Measurements from ENCODE around the gene MLPH.
A peak's percentile ranks its signal among the peaks of the same experiment; 100 is the strongest.

The MLPH gene

DNA sequence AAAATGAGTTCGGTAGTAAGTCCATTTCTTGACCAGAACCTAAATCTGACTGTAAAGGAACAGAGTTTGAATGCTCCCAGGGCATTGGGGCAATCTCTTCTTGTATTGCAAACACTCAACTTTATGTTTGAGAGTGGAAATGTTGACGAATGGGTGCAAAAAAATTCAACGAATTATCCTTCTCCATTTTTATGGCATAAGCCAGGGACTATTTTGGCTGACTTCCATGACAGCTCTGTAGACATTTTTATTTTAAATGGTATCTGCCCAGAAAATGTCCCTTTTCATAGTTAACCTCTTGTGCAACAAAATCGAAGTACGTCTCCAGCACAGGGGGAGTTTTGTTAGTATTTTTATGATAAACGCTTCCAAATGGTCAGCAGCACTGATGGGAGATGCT, 3.7 kb downstream of the MLPH start:
- no peaks in the 10 kb centered on the region for H3K36me3 ChIP-seq (replicated peaks in 1 of 2; ENCODE audit: control insufficient read depth in 2 of 2, insufficient read depth in 2 of 2, low read length in 2 of 2)
- no peak overlapping the region for H3K18ac ChIP-seq (ENCODE audit: low read length)
- H4K8ac ChIP-seq (ENCODE audit: low read depth, low read length), result no peak overlapping the region
- H3K23ac ChIP-seq (ENCODE audit: low read depth, low read length, poor library complexity), result no peak overlapping the region
- no CpG with 5 or more reads among the region's 6 CpGs for WGBS, 2 donors (ENCODE audit: extremely low coverage in 2 of 2, insufficient read length in 2 of 2, insufficient replicate concordance in 1 of 2)
- H4K91ac ChIP-seq (ENCODE audit: low read depth, low read length, poor library complexity), result no peak overlapping the region
- H3K27me3 ChIP-seq (ENCODE audit: control insufficient read depth in 3 of 3, insufficient read depth in 3 of 3, low read depth in 1 of 3, low read length in 3 of 3), result peaks cover 11 to 39% (median 31%) of the 10 kb centered on the region in 3 experiments
- no peak overlapping the region for H3K9ac ChIP-seq (ENCODE audit: low read depth, low read length, poor library complexity)
- no peak overlapping the region for H2AK5ac ChIP-seq (ENCODE audit: low read depth, low read length)
- H3K79me1 ChIP-seq (ENCODE audit: low read depth, low read length), result no peaks in the 10 kb centered on the region
- no peak overlapping the region for H3K14ac ChIP-seq (ENCODE audit: low read length)
- no peak overlapping the region for H2AFZ ChIP-seq (ENCODE audit: low read length)
- peaks cover 9 to 10% of the 10 kb centered on the region in 2 donors for H3K9me3 ChIP-seq (replicated peaks in 1 of 2; ENCODE audit: control insufficient read depth in 2 of 2, insufficient read depth in 1 of 2, low read depth in 1 of 2, low read length in 2 of 2)
- H3K4me2 ChIP-seq (ENCODE audit: insufficient read depth, low read length, poor library complexity, severe bottlenecking), result no peak overlapping the region
- H2BK15ac ChIP-seq (ENCODE audit: low read length), result no peak overlapping the region
- no peak overlapping the region for H2BK12ac ChIP-seq (ENCODE audit: low read length)
- H3K4me3 ChIP-seq (ENCODE audit: low read length in 2 of 2), result no peak overlapping the region
- DNase-seq (ENCODE audit: low spot score), result no peak
- no peak overlapping the region for H3K4ac ChIP-seq (ENCODE audit: low read length)
- H3K27ac ChIP-seq (replicated peaks; ENCODE audit: low read length), result no peak overlapping the region
- peaks cover 0 to 2% of the 10 kb centered on the region in 2 donors for H3K4me1 ChIP-seq (ENCODE audit: control insufficient read depth in 2 of 2, insufficient read depth in 1 of 2, low read depth in 1 of 2, low read length in 2 of 2)
- H2BK5ac ChIP-seq (ENCODE audit: low read length), result no peak overlapping the region
- H2BK120ac ChIP-seq (ENCODE audit: low read depth, low read length), result no peak overlapping the region

DNA sequence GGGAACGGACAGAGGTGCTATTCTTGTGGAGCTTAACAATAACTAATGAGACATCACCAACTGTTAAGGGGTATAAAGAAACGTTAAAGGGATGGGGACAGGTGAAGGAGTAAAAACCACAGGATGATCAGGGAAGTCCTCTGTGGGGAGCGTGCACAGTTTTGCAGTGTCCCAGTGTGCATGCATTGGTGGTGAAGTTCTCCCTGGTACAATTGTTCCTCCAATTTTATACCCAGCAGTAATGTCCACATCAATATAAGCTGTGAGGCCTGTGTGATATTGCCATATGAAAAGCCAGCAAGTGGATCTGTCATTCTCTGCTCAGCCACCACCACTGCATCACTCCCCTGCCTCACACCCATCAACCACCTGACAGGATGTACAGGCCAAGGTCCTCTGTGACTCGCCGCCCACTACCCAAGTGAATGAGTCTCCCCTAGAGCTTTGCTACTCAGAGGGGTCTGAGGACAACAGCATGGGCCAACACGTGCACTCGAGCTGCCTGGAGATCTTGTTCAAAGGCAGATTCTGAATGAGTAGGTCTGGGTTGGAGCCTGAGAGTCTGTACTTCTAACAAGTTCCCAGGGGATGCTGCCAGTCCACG, 4.6 kb downstream of the MLPH start:
- no peak overlapping the region for H4K91ac ChIP-seq (ENCODE audit: low read depth, low read length, poor library complexity)
- H3K23ac ChIP-seq (ENCODE audit: low read depth, low read length, poor library complexity), result no peak overlapping the region
- H3K27ac ChIP-seq (replicated peaks; ENCODE audit: low read length), result no peak overlapping the region
- no peaks in the 10 kb centered on the region for H3K36me3 ChIP-seq (replicated peaks in 1 of 2; ENCODE audit: control insufficient read depth in 2 of 2, insufficient read depth in 2 of 2, low read length in 2 of 2)
- H2BK15ac ChIP-seq (ENCODE audit: low read length), result no peak overlapping the region
- no peaks in the 10 kb centered on the region for H3K79me1 ChIP-seq (ENCODE audit: low read depth, low read length)
- H3K9ac ChIP-seq (ENCODE audit: low read depth, low read length, poor library complexity), result no peak overlapping the region
- H2AK5ac ChIP-seq (ENCODE audit: low read depth, low read length), result no peak overlapping the region
- DNase-seq (ENCODE audit: low spot score), result no peak
- H3K4ac ChIP-seq (ENCODE audit: low read length), result no peak overlapping the region
- H3K27me3 ChIP-seq (ENCODE audit: control insufficient read depth in 3 of 3, insufficient read depth in 3 of 3, low read depth in 1 of 3, low read length in 3 of 3), result peaks cover 6 to 30% (median 23%) of the 10 kb centered on the region in 3 experiments
- peaks cover 0 to under 1% of the 10 kb centered on the region in 2 donors for H3K4me1 ChIP-seq (ENCODE audit: control insufficient read depth in 2 of 2, insufficient read depth in 1 of 2, low read depth in 1 of 2, low read length in 2 of 2)
- H3K4me3 ChIP-seq (ENCODE audit: low read length in 2 of 2), result peak overlapping the region in 1 of 2 donors; percentile 58
- no peak overlapping the region for H3K18ac ChIP-seq (ENCODE audit: low read length)
- no peak overlapping the region for H3K4me2 ChIP-seq (ENCODE audit: insufficient read depth, low read length, poor library complexity, severe bottlenecking)
- no CpG with 5 or more reads among the region's 8 CpGs for WGBS, 2 donors (ENCODE audit: extremely low coverage in 2 of 2, insufficient read length in 2 of 2, insufficient replicate concordance in 1 of 2)
- H2BK120ac ChIP-seq (ENCODE audit: low read depth, low read length), result no peak overlapping the region
- no peak overlapping the region for H2BK12ac ChIP-seq (ENCODE audit: low read length)
- H2AFZ ChIP-seq (ENCODE audit: low read length), result no peak overlapping the region
- no peak overlapping the region for H3K14ac ChIP-seq (ENCODE audit: low read length)
- H4K8ac ChIP-seq (ENCODE audit: low read depth, low read length), result no peak overlapping the region
- no peak overlapping the region for H2BK5ac ChIP-seq (ENCODE audit: low read length)
- H3K9me3 ChIP-seq (replicated peaks in 1 of 2; ENCODE audit: control insufficient read depth in 2 of 2, insufficient read depth in 1 of 2, low read depth in 1 of 2, low read length in 2 of 2), result peaks cover 9 to 10% of the 10 kb centered on the region in 2 donors

DNA sequence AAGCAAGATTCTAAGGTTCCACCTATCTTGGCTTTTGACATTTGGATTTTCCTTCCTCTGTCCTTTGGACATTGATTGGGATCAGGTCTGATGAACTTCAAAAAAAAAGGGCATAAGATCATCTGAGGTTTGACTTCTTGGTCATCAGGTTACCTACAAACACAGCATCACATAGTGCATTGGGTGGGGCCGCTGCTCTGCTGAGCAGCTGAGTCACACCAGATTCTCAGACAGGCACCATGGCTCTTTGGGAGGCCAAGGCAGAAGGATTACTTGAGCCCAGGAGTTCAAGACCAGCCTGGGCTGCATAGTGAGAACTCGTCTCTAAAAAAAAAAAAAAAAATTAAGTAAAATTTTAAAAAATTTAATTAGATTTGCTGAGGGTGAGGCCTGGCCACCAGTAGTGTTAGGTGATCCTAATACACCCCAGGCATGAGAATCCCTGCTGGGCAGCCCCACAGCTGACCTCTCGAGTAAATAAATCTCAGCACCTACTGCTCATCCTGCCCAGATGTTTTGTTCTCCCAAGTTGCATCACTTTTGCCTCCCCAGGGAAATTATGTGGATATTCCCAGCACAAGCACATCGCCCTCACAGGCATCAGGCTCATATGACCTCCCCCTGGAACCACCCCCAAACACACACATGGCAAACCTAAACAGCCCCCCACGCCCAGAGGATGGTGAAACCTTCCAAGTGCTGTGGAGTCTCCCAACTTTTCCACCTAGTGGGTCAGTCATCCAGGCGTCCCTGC, 5.3 kb downstream of the MLPH start:
- H3K4me3 ChIP-seq (ENCODE audit: low read length in 2 of 2), result no peak overlapping the region
- H3K4me2 ChIP-seq (ENCODE audit: insufficient read depth, low read length, poor library complexity, severe bottlenecking), result no peak overlapping the region
- H3K79me1 ChIP-seq (ENCODE audit: low read depth, low read length), result no peaks in the 10 kb centered on the region
- H2AK5ac ChIP-seq (ENCODE audit: low read depth, low read length), result no peak overlapping the region
- H3K9me3 ChIP-seq (replicated peaks in 1 of 2; ENCODE audit: control insufficient read depth in 2 of 2, insufficient read depth in 1 of 2, low read depth in 1 of 2, low read length in 2 of 2), result peaks cover 9 to 10% of the 10 kb centered on the region in 2 donors
- no peak overlapping the region for H4K8ac ChIP-seq (ENCODE audit: low read depth, low read length)
- no CpG with 5 or more reads among the region's 6 CpGs for WGBS, 2 donors (ENCODE audit: extremely low coverage in 2 of 2, insufficient read length in 2 of 2, insufficient replicate concordance in 1 of 2)
- H3K14ac ChIP-seq (ENCODE audit: low read length), result no peak overlapping the region
- no peak overlapping the region for H4K91ac ChIP-seq (ENCODE audit: low read depth, low read length, poor library complexity)
- no peak overlapping the region for H3K18ac ChIP-seq (ENCODE audit: low read length)
- no peak overlapping the region for H2BK120ac ChIP-seq (ENCODE audit: low read depth, low read length)
- no peaks in the 10 kb centered on the region for H3K36me3 ChIP-seq (replicated peaks in 1 of 2; ENCODE audit: control insufficient read depth in 2 of 2, insufficient read depth in 2 of 2, low read length in 2 of 2)
- no peak overlapping the region for H3K27ac ChIP-seq (replicated peaks; ENCODE audit: low read length)
- DNase-seq (ENCODE audit: low spot score), result no peak
- no peak overlapping the region for H2BK5ac ChIP-seq (ENCODE audit: low read length)
- no peak overlapping the region for H2AFZ ChIP-seq (ENCODE audit: low read length)
- no peaks in the 10 kb centered on the region for H3K4me1 ChIP-seq (ENCODE audit: control insufficient read depth in 2 of 2, insufficient read depth in 1 of 2, low read depth in 1 of 2, low read length in 2 of 2)
- H3K27me3 ChIP-seq (ENCODE audit: control insufficient read depth in 3 of 3, insufficient read depth in 3 of 3, low read depth in 1 of 3, low read length in 3 of 3), result peaks cover 3 to 23% (median 16%) of the 10 kb centered on the region in 3 experiments
- H2BK12ac ChIP-seq (ENCODE audit: low read length), result no peak overlapping the region
- no peak overlapping the region for H2BK15ac ChIP-seq (ENCODE audit: low read length)
- H3K4ac ChIP-seq (ENCODE audit: low read length), result no peak overlapping the region
- H3K23ac ChIP-seq (ENCODE audit: low read depth, low read length, poor library complexity), result no peak overlapping the region
- no peak overlapping the region for H3K9ac ChIP-seq (ENCODE audit: low read depth, low read length, poor library complexity)

DNA sequence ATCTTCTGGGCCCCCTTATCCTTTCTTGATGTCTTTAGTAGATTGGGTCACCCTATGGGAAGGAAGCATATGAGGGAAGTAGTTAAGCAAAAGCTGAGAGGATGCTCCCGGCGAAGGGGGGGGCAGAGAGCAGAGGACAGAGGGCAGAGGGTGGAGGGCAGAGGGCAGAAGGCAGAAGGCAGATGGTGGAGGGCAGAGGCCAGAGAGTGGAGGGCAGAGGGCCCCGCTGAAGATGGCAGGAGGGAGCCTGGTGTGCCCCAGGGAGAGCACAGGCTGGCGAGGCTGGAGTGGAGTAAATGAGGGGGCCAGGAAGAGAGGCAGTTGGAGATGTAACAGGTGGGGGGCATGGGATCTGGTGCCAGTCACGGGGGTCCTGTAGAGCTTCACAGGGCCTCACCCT, 7.0 kb downstream of the MLPH start:
- H2AK5ac ChIP-seq (ENCODE audit: low read depth, low read length), result no peak overlapping the region
- no peak overlapping the region for H2AFZ ChIP-seq (ENCODE audit: low read length)
- H3K36me3 ChIP-seq (replicated peaks in 1 of 2; ENCODE audit: control insufficient read depth in 2 of 2, insufficient read depth in 2 of 2, low read length in 2 of 2), result no peaks in the 10 kb centered on the region
- no peaks in the 10 kb centered on the region for H3K4me1 ChIP-seq (ENCODE audit: control insufficient read depth in 2 of 2, insufficient read depth in 1 of 2, low read depth in 1 of 2, low read length in 2 of 2)
- no peak overlapping the region for H3K4me2 ChIP-seq (ENCODE audit: insufficient read depth, low read length, poor library complexity, severe bottlenecking)
- no peak overlapping the region for H3K4ac ChIP-seq (ENCODE audit: low read length)
- no peaks in the 10 kb centered on the region for H3K79me1 ChIP-seq (ENCODE audit: low read depth, low read length)
- no peak overlapping the region for H4K91ac ChIP-seq (ENCODE audit: low read depth, low read length, poor library complexity)
- DNase-seq (ENCODE audit: low spot score), result no peak
- no peak overlapping the region for H2BK5ac ChIP-seq (ENCODE audit: low read length)
- peaks cover 9 to 10% of the 10 kb centered on the region in 2 donors for H3K9me3 ChIP-seq (replicated peaks in 1 of 2; ENCODE audit: control insufficient read depth in 2 of 2, insufficient read depth in 1 of 2, low read depth in 1 of 2, low read length in 2 of 2)
- no peak overlapping the region for H2BK12ac ChIP-seq (ENCODE audit: low read length)
- no CpG with 5 or more reads among the region's 5 CpGs for WGBS, 2 donors (ENCODE audit: extremely low coverage in 2 of 2, insufficient read length in 2 of 2, insufficient replicate concordance in 1 of 2)
- no peak overlapping the region for H3K23ac ChIP-seq (ENCODE audit: low read depth, low read length, poor library complexity)
- H3K14ac ChIP-seq (ENCODE audit: low read length), result no peak overlapping the region
- H3K9ac ChIP-seq (ENCODE audit: low read depth, low read length, poor library complexity), result no peak overlapping the region
- no peak overlapping the region for H4K8ac ChIP-seq (ENCODE audit: low read depth, low read length)
- peak overlapping the region; percentile 12 for H3K18ac ChIP-seq (ENCODE audit: low read length)
- peaks cover 0 to 6% (median 0%) of the 10 kb centered on the region in 3 experiments for H3K27me3 ChIP-seq (ENCODE audit: control insufficient read depth in 3 of 3, insufficient read depth in 3 of 3, low read depth in 1 of 3, low read length in 3 of 3)
- no peak overlapping the region for H2BK15ac ChIP-seq (ENCODE audit: low read length)
- H2BK120ac ChIP-seq (ENCODE audit: low read depth, low read length), result no peak overlapping the region
- no peak overlapping the region for H3K4me3 ChIP-seq (ENCODE audit: low read length in 2 of 2)
- H3K27ac ChIP-seq (replicated peaks; ENCODE audit: low read length), result no peak overlapping the region
